DMS79 treated with DMSO at 0.1 percent for 48 hours (cell line): ENCODE measurements around the gene TAB2.

Source experiments
- DNase-seq: peaks from one replicate; lab custom pipeline; 2025; lab: John Stamatoyannopoulos, UW

TAB2 gene

DNA sequence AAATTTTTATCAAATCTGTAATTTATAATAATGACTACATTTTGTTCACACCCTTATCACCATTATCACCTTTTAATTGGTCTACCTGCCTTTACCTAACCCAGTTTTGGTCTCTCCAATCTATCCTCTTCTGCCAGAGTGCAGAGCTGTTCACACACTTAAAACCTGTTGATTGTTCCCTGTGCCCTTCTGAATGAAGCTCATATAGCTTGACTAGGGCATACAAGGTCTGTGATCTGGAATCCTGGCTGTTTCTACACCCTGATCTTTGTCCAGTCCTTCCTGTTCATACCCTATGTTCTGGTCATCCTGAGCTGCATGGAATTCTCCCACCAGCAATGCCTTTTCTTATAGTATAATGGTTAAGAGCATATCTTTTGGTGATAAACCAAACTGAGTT lies 53.6 kb downstream of the TAB2 start:
- DNase-seq, result no peak

- DNase-seq, result no peak
Observed at GRCh38 chr6:149372062-149372461, 54.5 kb downstream of the TAB2 start.

DNA sequence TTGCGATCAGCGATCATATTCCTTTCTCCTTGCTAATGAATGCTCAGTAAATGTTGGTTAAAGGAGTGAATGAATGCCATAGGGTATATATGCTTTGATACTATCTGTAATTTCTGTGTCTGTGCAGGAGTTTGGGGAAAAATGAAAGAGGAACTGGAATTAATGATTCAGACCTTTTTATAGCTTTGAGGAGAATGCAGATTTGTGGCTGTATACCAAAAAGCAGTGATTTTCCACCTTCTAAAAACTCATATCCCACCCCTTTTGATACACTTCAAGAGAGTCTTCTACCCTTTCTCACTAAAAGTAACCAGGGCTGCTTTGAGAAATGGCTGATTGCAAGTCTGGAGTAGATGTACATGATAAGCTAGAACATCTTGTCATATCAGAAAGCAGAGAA lies 56.0 kb downstream of the TAB2 start:
- DNase-seq, result no peak

DNA sequence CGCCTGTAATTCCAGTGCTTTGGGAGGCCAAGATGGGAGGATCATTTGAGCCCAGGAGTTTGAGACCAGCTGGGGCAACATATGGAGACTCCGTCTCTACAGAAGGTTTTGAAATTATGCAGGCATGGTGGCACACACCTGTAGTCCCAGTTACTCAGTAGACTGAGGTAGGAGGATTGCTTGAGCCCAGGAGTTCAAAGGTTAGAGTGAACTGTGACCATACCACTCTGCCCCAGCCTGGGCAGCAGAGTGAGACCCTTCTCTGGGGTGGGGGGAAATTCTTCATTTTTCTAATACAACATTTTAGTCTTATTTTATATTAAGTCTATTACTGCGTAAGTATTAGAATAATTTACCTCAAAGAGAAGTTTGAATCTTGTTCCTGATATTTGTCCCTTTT lies 62.5 kb downstream of the TAB2 start:
- no peak for DNase-seq

GRCh38 chr6:149380523-149380922 lies 63.0 kb downstream of the TAB2 start:
- no peak for DNase-seq

DNA sequence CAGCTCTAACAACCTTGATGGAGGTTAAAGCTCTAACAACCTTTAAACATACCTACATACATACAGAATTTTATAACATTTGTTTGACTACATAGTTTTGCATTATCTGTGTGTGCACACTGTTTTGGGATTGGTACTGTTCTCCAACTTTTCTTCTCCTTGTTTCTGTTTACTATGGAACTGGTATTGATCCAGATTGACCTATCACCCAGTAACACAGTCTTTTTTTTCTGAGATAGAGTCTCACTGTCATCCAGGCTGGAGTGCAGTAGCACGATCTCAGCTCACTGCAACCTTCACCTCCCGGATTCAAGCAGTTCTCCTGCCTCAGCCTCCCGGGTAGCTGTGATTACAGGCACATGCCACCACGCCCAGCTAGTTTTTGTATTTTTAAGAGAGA lies 65.9 kb downstream of the TAB2 start:
- DNase-seq, result no peak

- DNase-seq, result no peak
Observed at GRCh38 chr6:149384464-149384863, 67.0 kb downstream of the TAB2 start.

DNA sequence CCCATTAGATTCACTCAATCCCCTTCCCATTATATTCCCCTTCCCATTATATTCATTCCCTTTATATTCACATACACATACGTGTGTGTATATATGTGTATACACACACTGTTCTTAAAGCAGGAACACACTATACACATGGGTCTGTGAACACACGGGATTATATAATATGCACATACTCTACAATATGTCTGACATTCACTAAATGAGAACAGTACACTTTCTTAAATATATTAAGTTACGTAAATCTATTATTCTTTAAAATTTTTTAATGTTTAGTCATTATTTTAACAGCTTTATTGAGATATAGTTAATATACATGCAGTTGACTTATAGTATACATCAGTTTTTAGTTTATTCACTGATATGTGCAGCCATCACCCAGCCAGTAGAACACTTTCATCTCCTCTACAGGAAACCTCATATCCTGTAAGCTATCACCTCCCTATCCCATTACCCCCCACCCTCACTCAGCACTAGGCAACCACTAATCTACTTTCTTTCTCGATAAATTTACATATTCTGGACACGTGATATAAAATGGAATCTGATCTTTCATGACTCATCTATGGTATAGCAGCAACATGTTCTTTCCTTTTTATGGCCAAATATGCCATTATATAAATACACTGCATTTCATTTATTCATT lies 68.6 kb downstream of the TAB2 start:
- DNase-seq, result no peak

DNA sequence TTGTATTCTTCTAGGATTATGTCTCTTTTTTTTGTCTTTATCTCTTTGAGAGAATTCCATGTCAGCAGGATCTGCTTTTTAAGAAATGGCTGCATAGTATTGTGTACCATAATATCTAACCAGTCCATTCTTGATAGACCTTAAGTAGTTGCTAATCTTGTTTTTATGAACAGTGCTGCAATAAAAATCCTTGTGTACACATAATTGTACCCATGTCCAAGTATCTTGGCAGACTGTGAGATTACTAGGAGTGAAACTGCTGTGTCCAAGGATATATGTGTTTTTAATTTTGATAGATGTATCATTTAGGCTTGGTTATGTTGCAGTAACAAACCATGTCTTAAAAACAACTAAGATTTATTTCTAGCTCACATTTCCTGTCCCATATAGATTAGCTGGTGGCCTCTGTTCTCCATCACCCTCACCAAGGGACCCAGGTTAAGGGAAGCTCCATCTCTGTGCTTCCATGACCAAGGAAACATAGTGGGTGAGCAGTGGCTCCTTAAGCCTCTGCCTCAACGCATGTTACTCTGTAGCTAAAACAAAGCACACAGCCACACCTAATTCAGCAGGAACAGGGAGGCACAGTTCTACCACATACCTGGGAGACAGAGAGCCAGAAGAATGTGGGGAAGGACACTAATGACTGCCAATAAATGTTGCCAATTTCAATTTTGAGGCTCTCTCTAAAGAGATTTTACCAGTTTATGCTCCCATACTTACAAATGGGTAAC lies 70.4 kb downstream of the TAB2 start:
- no peak for DNase-seq

GRCh38 chr6:149389509-149390297 lies 72.2 kb downstream of the TAB2 start:
- no peak for DNase-seq

DNA sequence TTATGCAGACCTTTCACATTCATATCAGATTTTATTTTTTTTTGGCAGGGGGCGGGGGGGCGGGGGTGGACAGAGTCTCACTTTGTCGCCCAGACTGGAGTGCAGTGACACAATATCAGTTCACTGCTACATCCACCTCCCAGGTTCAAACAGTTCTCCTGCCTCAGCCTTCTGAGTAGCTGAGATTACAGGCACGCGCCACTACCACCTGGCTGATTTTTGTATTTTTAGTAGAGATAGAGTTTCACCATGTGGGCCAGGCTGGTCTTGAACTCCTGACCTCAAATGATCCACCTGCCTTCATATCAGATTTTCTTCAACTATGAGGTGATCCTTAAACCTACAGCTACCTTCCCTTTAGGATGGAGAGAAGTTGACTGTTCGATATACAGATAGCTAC lies 74.6 kb downstream of the TAB2 start:
- DNase-seq, result no peak

DNA sequence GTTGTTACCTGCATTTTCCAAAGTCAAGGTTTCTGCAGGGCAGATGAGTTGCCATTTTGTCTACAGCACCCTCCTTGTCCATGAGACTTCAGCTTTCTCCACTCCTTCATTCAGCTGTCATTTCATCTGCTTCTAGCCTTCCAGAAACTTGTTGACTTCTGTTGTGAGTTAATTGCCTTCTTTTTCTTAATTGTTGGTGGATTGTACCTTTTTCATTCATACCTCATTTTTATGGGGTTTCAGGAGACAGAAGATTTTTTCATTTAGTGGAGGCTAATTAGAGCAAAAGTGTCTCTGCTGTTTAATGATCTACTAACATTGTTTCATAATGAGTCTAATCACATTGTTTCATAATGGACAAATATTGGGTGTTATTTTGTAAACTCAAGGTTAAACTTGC lies 75.0 kb downstream of the TAB2 start:
- DNase-seq, result no peak

DNA sequence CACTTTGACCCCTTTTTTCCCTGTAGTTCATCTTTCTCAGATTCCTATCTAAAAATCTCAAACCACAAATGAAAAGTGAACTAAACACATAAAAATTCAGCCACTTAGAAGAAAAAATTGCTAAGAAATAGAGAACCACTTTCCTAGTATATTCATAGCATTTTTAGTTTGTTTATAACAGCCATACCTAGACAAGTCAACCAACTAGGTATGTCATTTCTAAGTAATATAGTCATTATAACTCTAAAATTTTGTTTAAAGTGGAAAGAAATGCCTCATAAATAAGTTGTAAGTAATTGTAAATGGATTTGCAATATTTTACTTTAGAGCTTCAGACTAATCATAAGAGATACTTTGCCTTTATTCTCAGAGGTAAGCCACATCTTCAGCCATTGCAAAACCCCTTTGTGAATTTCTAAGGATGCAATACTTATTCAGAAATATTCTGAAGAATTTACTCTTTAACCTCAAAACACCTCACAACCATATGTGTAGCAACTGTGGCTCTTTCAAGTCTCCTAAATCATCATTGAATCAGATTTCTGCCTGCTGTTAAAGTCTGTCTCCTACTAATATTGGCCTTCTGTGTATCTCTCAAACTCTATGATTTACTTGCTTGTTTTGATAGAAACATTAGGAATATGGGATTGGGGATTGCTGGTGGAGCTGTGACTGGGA lies 75.6 kb downstream of the TAB2 start:
- no peak for DNase-seq

GRCh38 chr6:149395185-149395584 lies 77.7 kb downstream of the TAB2 start:
- no peak for DNase-seq

DNA sequence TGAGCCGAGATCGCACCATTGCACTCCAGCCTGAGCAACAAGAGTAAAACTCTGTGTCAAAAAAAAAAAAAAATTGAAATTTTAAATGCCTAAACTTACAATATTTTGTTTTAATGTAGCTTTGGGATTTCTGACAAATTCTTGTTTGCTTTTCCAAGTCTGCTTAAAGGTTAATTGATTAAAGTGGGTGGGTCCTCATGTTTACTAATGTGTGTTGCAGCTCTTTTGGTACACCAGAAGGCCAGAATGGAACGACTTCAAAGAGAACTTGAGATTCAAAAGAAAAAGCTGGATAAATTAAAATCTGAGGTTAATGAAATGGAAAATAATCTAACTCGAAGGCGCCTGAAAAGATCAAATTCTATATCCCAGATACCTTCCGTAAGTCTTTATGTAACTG lies 79.9 kb downstream of the TAB2 start:
- no peak for DNase-seq

GRCh38 chr6:149400050-149400449 lies 82.5 kb downstream of the TAB2 start, which contains the start of gene SUMO4:
TSS of gene SUMO4 (plus strand) at chr6:149400262. CDS start at chr6:149400392, 130 bp downstream.
- DNase-seq, result no peak

DNA sequence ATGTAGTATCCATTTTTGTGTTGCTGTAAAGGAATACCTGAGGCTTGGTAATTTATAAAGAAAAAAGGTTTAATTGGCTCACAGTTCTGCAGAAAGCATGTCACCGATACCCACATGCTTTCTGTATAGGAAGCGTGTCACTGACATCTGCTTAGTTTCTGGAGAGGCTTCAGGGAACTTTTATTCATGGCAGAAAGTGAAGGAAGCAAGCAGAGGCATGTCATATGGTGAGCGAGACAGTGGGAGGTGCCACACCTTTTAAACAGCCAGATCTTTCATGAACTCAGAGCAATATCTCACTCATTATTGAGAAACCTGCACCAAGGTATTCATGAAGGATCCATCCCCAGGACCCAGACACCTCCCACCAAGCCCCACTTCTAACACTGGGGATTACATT lies 86.0 kb downstream of the TAB2 start:
- DNase-seq, result no peak

- no peak for DNase-seq
Observed at GRCh38 chr6:149405823-149406765, 88.6 kb downstream of the TAB2 start.

DNA sequence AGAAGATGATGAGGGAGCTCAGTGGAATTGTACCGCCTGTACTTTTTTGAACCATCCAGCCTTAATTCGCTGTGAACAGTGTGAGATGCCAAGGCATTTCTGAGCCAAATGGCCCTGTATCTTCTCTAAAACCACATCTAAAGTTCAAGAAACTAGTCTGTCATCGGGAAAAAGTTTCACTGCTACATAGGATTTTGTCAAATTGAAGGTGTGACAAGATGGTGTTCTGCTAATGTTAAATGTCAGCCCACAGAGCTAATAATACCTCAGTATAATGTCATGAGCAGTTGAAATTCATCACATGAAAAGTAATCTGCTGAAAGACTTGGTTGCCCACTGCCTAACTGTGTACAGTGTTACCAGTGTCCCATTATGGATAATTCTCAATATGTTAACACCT lies 92.1 kb downstream of the TAB2 start:
- no peak for DNase-seq

DNA sequence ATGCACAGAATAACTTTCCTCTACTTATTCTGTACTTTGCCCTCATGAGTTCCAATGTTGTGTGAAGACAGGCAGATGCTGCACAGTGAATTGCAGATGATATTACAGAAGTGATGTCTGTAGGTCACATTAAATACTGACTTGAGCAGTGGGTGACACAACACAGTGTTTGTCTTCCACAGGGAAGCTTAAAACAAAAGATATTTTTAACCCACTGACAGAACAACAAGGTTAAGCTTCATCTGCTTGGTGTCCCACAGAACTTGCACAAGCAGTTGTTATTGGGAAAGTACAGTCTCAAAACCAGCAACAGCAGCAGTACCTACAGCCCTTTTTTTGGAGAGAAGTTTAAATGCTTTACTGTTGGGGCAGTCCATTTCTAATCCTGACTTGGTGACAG lies 93.0 kb downstream of the TAB2 start:
- no peak for DNase-seq

DNA sequence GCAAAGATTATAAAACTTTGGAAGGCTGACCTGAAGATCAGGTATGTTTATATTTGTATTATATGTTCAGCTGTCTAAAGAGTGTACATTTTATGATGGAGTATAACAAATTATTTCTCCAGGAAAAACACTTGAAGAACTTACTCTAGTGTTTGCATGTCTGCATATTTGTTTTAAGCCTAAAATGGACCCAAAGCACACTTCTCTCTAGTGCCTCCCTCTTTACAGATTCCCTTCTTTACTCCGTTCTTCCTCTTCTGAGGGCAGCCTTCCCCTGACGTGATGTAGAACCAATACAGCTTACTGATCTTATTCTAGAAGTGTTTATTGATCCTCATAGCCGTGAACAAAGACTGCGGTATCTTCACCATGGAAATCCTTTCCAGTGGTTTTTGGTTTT lies 96.5 kb downstream of the TAB2 start:
- DNase-seq, result no peak
